ENCODE results near the gene UNK.

Gene UNK

DNA sequence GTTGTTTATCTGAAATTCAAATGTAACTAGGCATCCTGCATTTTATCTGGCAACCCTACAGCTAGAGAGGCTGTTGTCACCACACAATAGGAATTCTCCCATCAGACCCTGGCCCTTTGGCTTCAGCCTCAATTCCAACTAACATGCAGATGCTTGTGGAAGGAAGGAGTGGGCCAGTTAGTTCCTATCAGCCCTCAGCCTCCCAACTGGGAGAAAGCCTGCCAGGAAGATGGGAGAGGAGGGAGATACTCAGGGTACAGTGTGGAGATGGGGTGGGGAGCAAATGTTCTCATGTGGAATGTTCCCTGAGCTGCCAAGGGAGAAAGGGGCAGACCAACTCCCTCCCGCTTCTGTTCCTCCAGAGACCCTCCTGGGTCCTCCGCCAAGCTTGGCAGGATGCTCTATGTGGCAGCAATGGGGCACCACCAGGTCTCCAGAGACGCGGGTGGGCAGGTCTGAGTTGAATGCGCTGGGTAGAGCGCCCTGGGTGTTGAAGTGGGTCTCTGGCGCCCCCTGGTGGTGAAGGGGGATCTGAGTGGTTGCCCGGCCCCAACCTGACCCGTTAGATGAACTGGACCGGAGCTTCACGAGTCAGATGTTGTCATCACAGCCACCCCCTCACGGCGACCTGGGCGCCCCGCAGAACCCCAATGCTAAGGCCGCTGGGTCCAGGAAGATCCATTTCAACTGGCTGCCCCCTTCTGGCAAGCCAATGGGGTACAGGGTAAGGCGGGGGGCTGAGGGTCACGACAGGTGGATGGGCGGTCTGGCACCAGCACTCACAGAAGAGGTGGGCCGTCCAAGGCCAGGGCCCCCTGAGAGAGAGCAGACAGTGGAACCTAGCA lies 34.8 kb upstream of the UNK start:
- Histone ChIP-seq H3K79me1 (ENCODE audit: low read length) (no peaks in the 10 kb centered on the region), H3K18ac (ENCODE audit: low read length) (no peak overlapping the region), H3K4ac (ENCODE audit: low read depth, low read length) (no peak overlapping the region), H2AK5ac (ENCODE audit: low read length) (no peak overlapping the region), H3K56ac (ENCODE audit: low read length) (peak overlapping the region; percentile 30), H2BK120ac (ENCODE audit: low read depth, low read length) (no peak overlapping the region), H3K23ac (ENCODE audit: low read length) (no peak overlapping the region), H3K27me3 (ENCODE audit: insufficient read depth, low read length, poor library complexity) (no peaks in the 10 kb centered on the region), H4K8ac (ENCODE audit: low read depth, low read length) (no peak overlapping the region), H4K5ac (ENCODE audit: low read length) (no peak overlapping the region), H3K9ac (ENCODE audit: low read length) (no peak overlapping the region), H3K27ac (ENCODE audit: low read depth, low read length) (no peak overlapping the region), H3K4me1 (ENCODE audit: control insufficient read depth, low read depth, low read length) (no peaks in the 10 kb centered on the region), H2BK5ac (ENCODE audit: low read length) (no peak overlapping the region), H3K4me3 (ENCODE audit: low read length) (no peak overlapping the region), H3K4me2 (ENCODE audit: low read length) (no peak overlapping the region), H3K36me3 (ENCODE audit: control insufficient read depth, insufficient read depth, low read length) (no peaks in the 10 kb centered on the region), H2BK15ac (replicated peaks; ENCODE audit: low read depth) (no peak overlapping the region), H3K79me2 (ENCODE audit: control insufficient read depth, insufficient read depth, low read length) (no peaks in the 10 kb centered on the region)
- peak; percentile 63 for DNase-seq
- WGBS (ENCODE audit: extremely low coverage, insufficient coverage, low lambda C conversion rate) = no CpG with 5 or more reads among the region's 20 CpGs

DNA sequence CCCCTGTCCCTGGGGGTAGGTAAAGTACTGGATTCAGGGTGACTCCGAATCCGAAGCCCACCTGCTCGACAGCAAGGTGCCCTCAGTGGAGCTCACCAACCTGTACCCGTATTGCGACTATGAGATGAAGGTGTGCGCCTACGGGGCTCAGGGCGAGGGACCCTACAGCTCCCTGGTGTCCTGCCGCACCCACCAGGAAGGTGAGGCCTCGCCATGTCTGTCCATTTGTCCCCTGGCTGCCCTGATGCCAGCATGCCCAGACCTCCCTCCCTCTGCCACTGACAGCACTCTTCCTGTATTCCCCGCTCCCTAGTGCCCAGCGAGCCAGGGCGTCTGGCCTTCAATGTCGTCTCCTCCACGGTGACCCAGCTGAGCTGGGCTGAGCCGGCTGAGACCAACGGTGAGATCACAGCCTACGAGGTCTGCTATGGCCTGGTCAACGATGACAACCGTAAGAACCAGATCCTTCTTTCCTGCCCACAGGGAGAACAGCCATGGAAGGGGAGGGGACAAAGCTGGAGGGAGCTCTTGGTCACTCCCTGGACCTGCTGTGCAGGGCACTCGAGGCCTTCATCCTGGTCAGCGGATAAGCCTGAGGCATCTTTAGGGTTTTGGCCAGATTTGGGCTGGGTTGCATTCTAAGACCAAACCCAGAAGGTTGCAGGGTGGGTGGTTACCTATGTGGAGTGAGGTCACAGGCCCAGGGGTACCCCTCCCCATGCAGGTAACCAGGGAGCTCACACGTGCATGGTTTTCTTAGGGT lies 33.8 kb upstream of the UNK start:
- no CpG with 5 or more reads among the region's 23 CpGs for WGBS (ENCODE audit: extremely low coverage, insufficient coverage, low lambda C conversion rate)
- H3K4me2 ChIP-seq (ENCODE audit: low read length) = no peak overlapping the region
- no peak for DNase-seq
- no peak overlapping the region for H2BK5ac ChIP-seq (ENCODE audit: low read length)
- no peak overlapping the region for H3K27ac ChIP-seq (ENCODE audit: low read depth, low read length)
- H3K4ac ChIP-seq (ENCODE audit: low read depth, low read length) = no peak overlapping the region
- H3K56ac ChIP-seq (ENCODE audit: low read length) = no peak overlapping the region
- no peak overlapping the region for H4K5ac ChIP-seq (ENCODE audit: low read length)
- no peak overlapping the region for H2BK120ac ChIP-seq (ENCODE audit: low read depth, low read length)
- no peak overlapping the region for H2BK15ac ChIP-seq (replicated peaks; ENCODE audit: low read depth)
- H3K4me3 ChIP-seq (ENCODE audit: low read length) = no peak overlapping the region
- H4K8ac ChIP-seq (ENCODE audit: low read depth, low read length) = no peak overlapping the region
- no peak overlapping the region for H3K9ac ChIP-seq (ENCODE audit: low read length)
- H3K79me2 ChIP-seq (ENCODE audit: control insufficient read depth, insufficient read depth, low read length) = no peaks in the 10 kb centered on the region
- no peaks in the 10 kb centered on the region for H3K27me3 ChIP-seq (ENCODE audit: insufficient read depth, low read length, poor library complexity)
- no peak overlapping the region for H3K18ac ChIP-seq (ENCODE audit: low read length)
- no peak overlapping the region for H3K23ac ChIP-seq (ENCODE audit: low read length)
- H3K79me1 ChIP-seq (ENCODE audit: low read length) = no peaks in the 10 kb centered on the region
- no peaks in the 10 kb centered on the region for H3K4me1 ChIP-seq (ENCODE audit: control insufficient read depth, low read depth, low read length)
- no peak overlapping the region for H2AK5ac ChIP-seq (ENCODE audit: low read length)
- no peaks in the 10 kb centered on the region for H3K36me3 ChIP-seq (ENCODE audit: control insufficient read depth, insufficient read depth, low read length)

DNA sequence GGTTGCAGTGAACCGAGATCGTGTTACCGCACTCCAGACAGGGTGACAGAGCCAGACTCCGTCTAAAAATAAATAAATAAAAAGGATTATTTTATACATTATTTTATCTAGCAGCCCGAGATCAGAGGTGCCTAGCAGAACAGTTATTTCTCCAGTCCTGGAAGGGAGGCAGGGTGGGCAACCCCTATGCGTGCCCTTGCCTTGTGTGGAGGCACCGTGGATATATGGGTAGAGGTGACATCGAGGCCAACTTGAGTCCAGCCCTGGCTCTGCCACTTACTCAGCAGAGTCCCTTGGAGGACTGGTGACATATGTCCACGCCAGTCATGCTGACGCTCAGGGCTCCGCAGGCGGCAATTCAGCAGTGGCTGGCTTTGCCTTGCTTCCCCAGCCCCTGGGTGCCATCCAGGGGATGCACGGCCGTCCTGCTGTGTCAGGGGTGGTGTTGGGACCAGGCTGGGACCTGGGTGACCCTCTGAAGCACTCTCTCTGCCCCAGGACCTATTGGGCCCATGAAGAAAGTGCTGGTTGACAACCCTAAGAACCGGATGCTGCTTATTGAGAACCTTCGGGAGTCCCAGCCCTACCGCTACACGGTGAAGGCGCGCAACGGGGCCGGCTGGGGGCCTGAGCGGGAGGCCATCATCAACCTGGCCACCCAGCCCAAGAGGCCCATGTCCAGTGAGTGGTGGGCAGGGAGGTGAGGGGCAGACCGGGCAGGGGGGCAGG lies 32.8 kb upstream of the UNK start:
- Histone ChIP-seq H2AK5ac (ENCODE audit: low read length) (no peak overlapping the region), H3K4ac (ENCODE audit: low read depth, low read length) (no peak overlapping the region), H3K27ac (ENCODE audit: low read depth, low read length) (no peak overlapping the region), H3K4me2 (ENCODE audit: low read length) (no peak overlapping the region), H3K79me2 (ENCODE audit: control insufficient read depth, insufficient read depth, low read length) (no peaks in the 10 kb centered on the region), H3K23ac (ENCODE audit: low read length) (no peak overlapping the region), H3K9ac (ENCODE audit: low read length) (no peak overlapping the region), H2BK5ac (ENCODE audit: low read length) (no peak overlapping the region), H4K5ac (ENCODE audit: low read length) (no peak overlapping the region), H2BK15ac (replicated peaks; ENCODE audit: low read depth) (no peak overlapping the region), H3K56ac (ENCODE audit: low read length) (no peak overlapping the region), H3K4me3 (ENCODE audit: low read length) (no peak overlapping the region), H3K4me1 (ENCODE audit: control insufficient read depth, low read depth, low read length) (no peaks in the 10 kb centered on the region), H3K18ac (ENCODE audit: low read length) (no peak overlapping the region), H3K27me3 (ENCODE audit: insufficient read depth, low read length, poor library complexity) (no peaks in the 10 kb centered on the region), H3K36me3 (ENCODE audit: control insufficient read depth, insufficient read depth, low read length) (no peaks in the 10 kb centered on the region), H3K79me1 (ENCODE audit: low read length) (no peaks in the 10 kb centered on the region), H2BK120ac (ENCODE audit: low read depth, low read length) (no peak overlapping the region), H4K8ac (ENCODE audit: low read depth, low read length) (no peak overlapping the region)
- no CpG with 5 or more reads among the region's 24 CpGs for WGBS (ENCODE audit: extremely low coverage, insufficient coverage, low lambda C conversion rate)
- DNase-seq = no peak

GRCh38 chr17:75752405-75752709 lies 32.2 kb upstream of the UNK start:
- Histone ChIP-seq H3K23ac (ENCODE audit: low read length) (no peak overlapping the region), H3K18ac (ENCODE audit: low read length) (no peak overlapping the region), H3K36me3 (ENCODE audit: control insufficient read depth, insufficient read depth, low read length) (no peaks in the 10 kb centered on the region), H3K4me1 (ENCODE audit: control insufficient read depth, low read depth, low read length) (no peaks in the 10 kb centered on the region), H3K4me2 (ENCODE audit: low read length) (no peak overlapping the region), H3K9ac (ENCODE audit: low read length) (no peak overlapping the region), H2BK120ac (ENCODE audit: low read depth, low read length) (no peak overlapping the region), H3K4ac (ENCODE audit: low read depth, low read length) (no peak overlapping the region), H3K56ac (ENCODE audit: low read length) (peak overlapping the region; percentile 15), H4K5ac (ENCODE audit: low read length) (no peak overlapping the region), H3K27ac (ENCODE audit: low read depth, low read length) (no peak overlapping the region), H2BK5ac (ENCODE audit: low read length) (no peak overlapping the region), H3K79me2 (ENCODE audit: control insufficient read depth, insufficient read depth, low read length) (no peaks in the 10 kb centered on the region), H3K27me3 (ENCODE audit: insufficient read depth, low read length, poor library complexity) (no peaks in the 10 kb centered on the region), H2BK15ac (replicated peaks; ENCODE audit: low read depth) (no peak overlapping the region), H2AK5ac (ENCODE audit: low read length) (no peak overlapping the region), H4K8ac (ENCODE audit: low read depth, low read length) (no peak overlapping the region), H3K4me3 (ENCODE audit: low read length) (no peak overlapping the region), H3K79me1 (ENCODE audit: low read length) (no peaks in the 10 kb centered on the region)
- WGBS (ENCODE audit: extremely low coverage, insufficient coverage, low lambda C conversion rate) = no CpG with 5 or more reads among the region's 10 CpGs
- DNase-seq = no peak

DNA sequence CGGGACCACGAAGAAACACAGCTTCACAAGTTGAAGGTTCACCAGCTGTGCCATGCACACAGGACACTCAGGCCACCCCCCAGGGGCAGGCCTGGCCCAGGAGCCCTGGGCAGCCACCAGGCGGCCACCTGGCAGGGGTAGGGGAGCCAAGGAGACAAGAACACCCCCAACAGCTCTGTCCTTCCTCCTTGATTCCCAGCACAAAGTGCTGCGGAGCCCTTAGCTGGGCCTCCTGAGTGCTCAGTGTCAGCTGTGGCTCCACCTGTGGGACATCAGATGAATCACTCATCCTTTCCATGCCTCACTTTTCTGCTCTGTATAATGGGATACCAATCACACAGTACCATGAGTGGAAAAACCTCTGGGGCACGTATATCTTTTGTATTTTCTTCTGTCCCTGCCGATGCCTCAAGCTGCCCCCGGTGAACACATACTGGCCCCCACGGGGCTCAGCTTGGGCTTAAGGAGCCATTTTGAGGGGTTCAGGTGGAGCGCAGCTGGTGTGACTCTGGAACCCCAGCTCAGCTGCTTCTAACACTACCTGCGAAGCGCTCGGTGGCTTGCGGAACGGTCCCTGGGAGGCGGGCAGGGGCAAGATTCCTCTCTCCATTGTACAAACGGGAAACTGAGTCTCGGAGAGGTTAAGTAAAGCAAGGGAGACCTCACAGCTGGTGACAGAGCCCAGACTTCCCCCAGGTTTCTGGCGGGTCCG lies 31.6 kb upstream of the UNK start:
- no CpG with 5 or more reads among the region's 19 CpGs for WGBS (ENCODE audit: extremely low coverage, insufficient coverage, low lambda C conversion rate)
- no peak overlapping the region for H2BK120ac ChIP-seq (ENCODE audit: low read depth, low read length)
- no peaks in the 10 kb centered on the region for H3K4me1 ChIP-seq (ENCODE audit: control insufficient read depth, low read depth, low read length)
- no peak overlapping the region for H3K4ac ChIP-seq (ENCODE audit: low read depth, low read length)
- no peak overlapping the region for H3K23ac ChIP-seq (ENCODE audit: low read length)
- peak overlapping the region; percentile 11 for H3K4me2 ChIP-seq (ENCODE audit: low read length)
- H3K27me3 ChIP-seq (ENCODE audit: insufficient read depth, low read length, poor library complexity) = no peaks in the 10 kb centered on the region
- H2BK15ac ChIP-seq (replicated peaks; ENCODE audit: low read depth) = no peak overlapping the region
- peak overlapping the region; percentile 37 for H3K9ac ChIP-seq (ENCODE audit: low read length)
- H3K56ac ChIP-seq (ENCODE audit: low read length) = peak overlapping the region; percentile 64
- H4K8ac ChIP-seq (ENCODE audit: low read depth, low read length) = no peak overlapping the region
- H3K4me3 ChIP-seq (ENCODE audit: low read length) = no peak overlapping the region
- H4K5ac ChIP-seq (ENCODE audit: low read length) = no peak overlapping the region
- H3K36me3 ChIP-seq (ENCODE audit: control insufficient read depth, insufficient read depth, low read length) = no peaks in the 10 kb centered on the region
- no peaks in the 10 kb centered on the region for H3K79me2 ChIP-seq (ENCODE audit: control insufficient read depth, insufficient read depth, low read length)
- H2AK5ac ChIP-seq (ENCODE audit: low read length) = no peak overlapping the region
- H3K27ac ChIP-seq (ENCODE audit: low read depth, low read length) = no peak overlapping the region
- no peaks in the 10 kb centered on the region for H3K79me1 ChIP-seq (ENCODE audit: low read length)
- H2BK5ac ChIP-seq (ENCODE audit: low read length) = no peak overlapping the region
- peak; percentile 14 for DNase-seq
- no peak overlapping the region for H3K18ac ChIP-seq (ENCODE audit: low read length)

All from mesendoderm (in vitro differentiated cells).